Measurements from ENCODE around the gene FRMD4B.
A peak's percentile ranks its signal among the peaks of the same experiment; 100 is the strongest.

The FRMD4B gene

DNA sequence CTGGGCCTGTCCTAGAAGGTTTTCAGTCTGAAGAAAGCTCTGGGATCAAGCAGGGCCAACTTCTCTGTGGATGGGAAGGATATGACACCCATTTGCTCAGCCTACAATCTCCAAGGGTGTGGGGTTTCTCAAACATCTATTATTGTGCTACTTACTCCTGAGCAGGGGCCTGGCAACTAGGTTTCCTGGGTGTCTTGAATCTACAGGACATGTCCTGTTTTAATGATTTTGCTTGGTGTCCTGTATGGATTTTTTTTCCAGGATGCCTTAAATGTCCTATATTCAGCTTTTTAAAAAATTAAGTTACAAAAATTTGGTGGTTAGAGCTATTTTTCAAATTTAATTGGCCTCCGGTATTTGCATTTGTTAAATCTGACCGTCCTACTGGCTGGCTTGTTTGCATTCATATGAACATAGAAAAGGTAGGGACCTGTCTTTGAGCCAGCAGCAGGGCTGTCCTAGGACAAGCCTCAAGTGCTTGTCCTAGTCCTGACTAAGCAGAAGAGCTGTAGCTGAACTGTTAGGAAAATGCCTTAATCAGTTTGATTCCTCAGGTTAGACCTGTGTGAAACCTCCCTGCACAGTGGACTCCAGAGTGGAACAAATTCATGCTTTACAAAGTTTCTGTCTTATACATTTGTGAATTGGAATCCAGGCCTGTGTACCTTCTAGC is 223.4 kb downstream of the FRMD4B start:
- TF ChIP-seq, protein P1, sequence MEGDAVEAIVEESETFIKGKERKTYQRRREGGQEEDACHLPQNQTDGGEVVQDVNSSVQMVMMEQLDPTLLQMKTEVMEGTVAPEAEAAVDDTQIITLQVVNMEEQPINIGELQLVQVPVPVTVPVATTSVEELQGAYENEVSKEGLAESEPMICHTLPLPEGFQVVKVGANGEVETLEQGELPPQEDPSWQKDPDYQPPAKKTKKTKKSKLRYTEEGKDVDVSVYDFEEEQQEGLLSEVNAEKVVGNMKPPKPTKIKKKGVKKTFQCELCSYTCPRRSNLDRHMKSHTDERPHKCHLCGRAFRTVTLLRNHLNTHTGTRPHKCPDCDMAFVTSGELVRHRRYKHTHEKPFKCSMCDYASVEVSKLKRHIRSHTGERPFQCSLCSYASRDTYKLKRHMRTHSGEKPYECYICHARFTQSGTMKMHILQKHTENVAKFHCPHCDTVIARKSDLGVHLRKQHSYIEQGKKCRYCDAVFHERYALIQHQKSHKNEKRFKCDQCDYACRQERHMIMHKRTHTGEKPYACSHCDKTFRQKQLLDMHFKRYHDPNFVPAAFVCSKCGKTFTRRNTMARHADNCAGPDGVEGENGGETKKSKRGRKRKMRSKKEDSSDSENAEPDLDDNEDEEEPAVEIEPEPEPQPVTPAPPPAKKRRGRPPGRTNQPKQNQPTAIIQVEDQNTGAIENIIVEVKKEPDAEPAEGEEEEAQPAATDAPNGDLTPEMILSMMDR (IDR thresholded peaks at IDR 0.05; ENCODE audit: borderline replicate concordance, insufficient read depth, low read depth, low read length): no peak

GRCh38 chr3:69161587-69162307 is 224.1 kb downstream of the FRMD4B start:
- TF ChIP-seq, protein P1 (IDR thresholded peaks at IDR 0.05; ENCODE audit: borderline replicate concordance, insufficient read depth, low read depth, low read length): peak; percentile 71
- H3K4me3 ChIP-seq (ENCODE audit: low read depth, low read length): no peak overlapping the region

More for the DNA sequence above, 223.4 kb downstream of the FRMD4B start:
- H3K4me3 ChIP-seq (ENCODE audit: low read depth, low read length): no peak overlapping the region

DNA sequence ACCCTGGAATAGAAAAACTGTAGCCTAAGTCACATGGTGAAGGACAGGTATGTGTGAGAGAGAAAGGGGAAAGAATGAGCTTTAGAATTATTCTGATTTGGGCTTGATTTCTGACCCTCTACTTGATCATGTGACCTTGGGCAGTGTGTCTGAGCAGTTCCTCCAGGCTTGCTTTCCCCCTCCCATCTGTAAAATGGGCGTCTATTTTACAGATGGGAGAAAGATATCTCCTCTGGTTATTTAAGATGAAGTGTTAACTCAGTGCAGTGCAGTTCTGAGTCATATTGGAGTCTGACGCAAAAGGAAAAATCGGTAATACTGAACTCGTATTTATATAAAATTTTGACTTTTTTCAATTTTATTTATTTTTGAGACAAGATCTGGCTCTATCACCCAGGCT is 225.4 kb downstream of the FRMD4B start:
- no peak overlapping the region for H3K4me3 ChIP-seq (ENCODE audit: low read depth, low read length)
- TF ChIP-seq, protein P1 (IDR thresholded peaks at IDR 0.05; ENCODE audit: borderline replicate concordance, insufficient read depth, low read depth, low read length): no peak

GRCh38 chr3:69160107-69160506 is 225.8 kb downstream of the FRMD4B start:
- H3K4me3 ChIP-seq (ENCODE audit: low read depth, low read length): no peak overlapping the region
- TF ChIP-seq, protein P1 (IDR thresholded peaks at IDR 0.05; ENCODE audit: borderline replicate concordance, insufficient read depth, low read depth, low read length): no peak

- no peak overlapping the region for H3K4me3 ChIP-seq (ENCODE audit: low read depth, low read length)
- TF ChIP-seq, protein P1 (IDR thresholded peaks at IDR 0.05; ENCODE audit: borderline replicate concordance, insufficient read depth, low read depth, low read length): no peak
Measured at GRCh38 chr3:69149586-69149985, 236.3 kb downstream of the FRMD4B start.

DNA sequence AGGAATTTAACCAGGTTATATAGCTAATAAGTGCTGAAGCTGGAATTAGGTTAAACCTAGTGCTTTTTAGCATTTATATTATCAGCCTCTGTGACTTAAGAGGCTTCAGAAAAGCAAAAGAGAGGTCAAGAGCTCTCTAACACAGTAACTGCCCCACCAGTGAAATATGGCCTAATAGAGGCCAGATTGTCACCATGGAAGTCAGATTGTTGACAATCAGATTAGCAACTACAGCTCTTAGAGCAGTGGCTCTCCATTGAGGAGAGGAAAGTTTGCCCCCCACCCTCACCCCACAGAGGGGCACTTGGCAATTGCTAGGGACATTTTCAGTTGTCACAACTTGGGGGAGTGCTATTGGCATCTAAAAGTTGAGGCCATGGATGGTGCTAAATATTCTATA is 240.2 kb downstream of the FRMD4B start:
- H3K4me3 ChIP-seq (ENCODE audit: low read depth, low read length): no peak overlapping the region
- TF ChIP-seq, protein P1 (IDR thresholded peaks at IDR 0.05; ENCODE audit: borderline replicate concordance, insufficient read depth, low read depth, low read length): no peak

All from GM12875 (cell line).